SK-N-SH (cell line): ENCODE data around the gene PQBP1. TPM values are rescaled to one million over a fixed set of nuclear protein-coding genes. Genes with fewer than 3 reads are reported as not detected.

Source experiments
- CTCF ChIA-PET: fragments of 300-600, 350-600 bp; formaldehyde crosslinking; extraction: SDS; loops from one replicate; lab custom pipeline; 2021; lab: Yijun Ruan, JAX
- POLR2A ChIA-PET: fragments of 350-600 bp; sonication (Branson Sonifier 250); formaldehyde crosslinking; extraction: SDS; loops from one replicate; lab custom pipeline; 2020; ENCODE audit warnings: antibody characterized with exemption, inconsistent platforms; lab: Yijun Ruan, JAX
- DNase-seq: peaks from one replicate; pipeline ENCODE4 v3.0.0; 2012
- H2AFZ ChIP-seq: fragments of 200-600 bp; sonication (generic); 2 replicates; pipeline ENCODE4 v1.8.1; 2016; ENCODE audit warnings: antibody characterized with exemption, mild to moderate bottlenecking, low read depth
- H3F3A ChIP-seq: fragments of 200-600 bp; sonication (generic); replicated peaks from 2 replicates; pipeline ENCODE3; 2016; ENCODE audit warnings: antibody characterized with exemption, mild to moderate bottlenecking; ENCODE audit not compliant: insufficient read depth
- H3K27ac ChIP-seq, 2 experiments: fragments of 200-500 bp in 1 of 2; fragments of 200-600 bp in 1 of 2; sonication (Bioruptor generic) in 1 of 2; sonication (generic), shearing (Covaris generic) in 1 of 2; 2 replicates each; pipeline versions ENCODE4 v1.5.1 to v1.6.1; 2014 to 2016; ENCODE audit warnings: low read depth in 2 of 2, inconsistent platforms in 1 of 2, low read length in 1 of 2, mild to moderate bottlenecking in 1 of 2, mixed read lengths in 1 of 2
- H3K27me3 ChIP-seq: fragments of 200-600 bp; sonication (generic), shearing (Covaris generic); 2 replicates; pipeline ENCODE4 v1.6.1; 2016; ENCODE audit warnings: mixed run types; ENCODE audit not compliant: insufficient read depth
- H3K36me3 ChIP-seq, 2 experiments: fragments of 200-500 bp in 1 of 2; fragments of 200-600 bp in 1 of 2; sonication (Bioruptor generic) in 1 of 2; sonication (generic) in 1 of 2; replicated peaks in 1 of 2; 2 replicates each; pipeline versions ENCODE3 to v1.5.1; 2014 to 2016; ENCODE audit warnings: low read length in 1 of 2, mild to moderate bottlenecking in 1 of 2; ENCODE audit not compliant: insufficient read depth in 2 of 2, control insufficient read depth in 1 of 2
- H3K4me1 ChIP-seq, 2 experiments: fragments of 200-500 bp in 1 of 2; fragments of 200-600 bp in 1 of 2; sonication (Bioruptor generic) in 1 of 2; sonication (generic), shearing (Covaris generic) in 1 of 2; 2 replicates each; pipeline versions ENCODE4 v1.5.1 to v1.6.1; 2014 to 2016; ENCODE audit warnings: low read depth in 1 of 2, low read length in 1 of 2, mixed run types in 1 of 2; ENCODE audit not compliant: insufficient read depth in 2 of 2, control insufficient read depth in 1 of 2
- H3K4me2 ChIP-seq: fragments of 200-600 bp; sonication (generic), shearing (Covaris generic); 2 replicates; pipeline ENCODE4 v1.6.1; 2017; ENCODE audit warnings: mixed run types
- H3K4me3 ChIP-seq, 2 experiments: fragments of 200-500 bp in 1 of 2; fragments of 200-600 bp in 1 of 2; sonication (Bioruptor generic) in 1 of 2; sonication (generic), shearing (Covaris generic) in 1 of 2; 2 replicates each; pipeline versions ENCODE4 v1.5.1 to v1.8.1; 2014 to 2016; ENCODE audit warnings: low read depth in 2 of 2, inconsistent platforms in 1 of 2, low read length in 1 of 2, mild to moderate bottlenecking in 1 of 2, mixed read lengths in 1 of 2, moderate library complexity in 1 of 2
- H3K79me2 ChIP-seq: fragments of 200-600 bp; sonication (generic); 2 replicates; pipeline ENCODE4 v1.8.1; 2017; ENCODE audit warnings: mild to moderate bottlenecking; ENCODE audit not compliant: insufficient read depth
- H3K9ac ChIP-seq: fragments of 200-600 bp; sonication (generic); 2 replicates; pipeline ENCODE4 v1.6.1; 2017; ENCODE audit warnings: mixed run types
- H3K9me2 ChIP-seq: fragments of 200-600 bp; sonication (generic); 2 replicates; pipeline ENCODE4 v1.6.1; 2017; ENCODE audit warnings: mixed run types
- H3K9me3 ChIP-seq: fragments of 200-600 bp; sonication (generic); 2 replicates; pipeline ENCODE4 v1.6.1; 2017; ENCODE audit warnings: mixed run types, mild to moderate bottlenecking, moderate library complexity
- H4K20me1 ChIP-seq: fragments of 200-600 bp; sonication (generic); 2 replicates; pipeline ENCODE4 v1.6.1; 2017; ENCODE audit warnings: mild to moderate bottlenecking, mixed run types; ENCODE audit not compliant: insufficient read depth
- CHD2 ChIP-seq: fragments of 150-350 bp; IDR thresholded peaks from 2 replicates; pipeline ENCODE4 v1.6.1; 2018; ENCODE audit warnings: low read length; ENCODE audit not compliant: partially characterized antibody
- ELF1 ChIP-seq: IDR thresholded peaks from 2 replicates; pipeline ENCODE4 v1.4.0; 2012
- EP300 ChIP-seq, 2 experiments: IDR thresholded peaks; 2 replicates each; pipeline versions ENCODE4 v1.4.0 to v1.6.1; 2012; ENCODE audit warnings: borderline replicate concordance in 1 of 2, low read depth in 1 of 2, low read length in 1 of 2
- EZH2phosphoT487 ChIP-seq: fragments of 200-600 bp; sonication (generic); IDR thresholded peaks from 2 replicates; pipeline ENCODE4 v1.6.1; 2017; ENCODE audit warnings: low read depth, mixed run types, mild to moderate bottlenecking, antibody characterized with exemption, moderate library complexity, borderline replicate concordance
- FOXM1 ChIP-seq: IDR thresholded peaks from 2 replicates; pipeline ENCODE4 v1.4.0; 2012; ENCODE audit warnings: low read depth, mild to moderate bottlenecking
- GATA2 ChIP-seq: sonication (generic); formaldehyde crosslinking; IDR thresholded peaks from 2 replicates; pipeline ENCODE4 v1.5.0; 2020; ENCODE audit warnings: mild to moderate bottlenecking, missing genetic modification reagents
- JUND ChIP-seq: IDR thresholded peaks from 2 replicates; pipeline ENCODE4 v1.4.0; 2012
- MEF2A ChIP-seq: IDR thresholded peaks from 2 replicates; pipeline ENCODE4 v1.4.0; 2012; ENCODE audit warnings: low read depth, borderline replicate concordance
- MXI1 ChIP-seq: IDR thresholded peaks from 2 replicates; pipeline ENCODE4 v1.6.1; 2012; ENCODE audit warnings: mild to moderate bottlenecking, low read depth, low read length, improper control_type of control experiment
- NRF1 ChIP-seq: IDR thresholded peaks from 2 replicates; pipeline ENCODE4 v1.6.1; 2012; ENCODE audit warnings: low read depth, mild to moderate bottlenecking, low read length
- POLR2AphosphoS5 ChIP-seq: IDR thresholded peaks from 2 replicates; pipeline ENCODE4 v1.6.1; 2012; ENCODE audit warnings: low read depth, low read length
- RAD21 ChIP-seq: IDR thresholded peaks from 2 replicates; pipeline ENCODE4 v1.6.1; 2012; ENCODE audit warnings: mild to moderate bottlenecking, low read length
- RCOR1 ChIP-seq: fragments of 150-350 bp; IDR thresholded peaks from 2 replicates; pipeline ENCODE4 v1.6.1; 2017; ENCODE audit warnings: antibody characterized with exemption, low read length
- RFX5 ChIP-seq: IDR thresholded peaks from 2 replicates; pipeline ENCODE4 v1.6.1; 2012; ENCODE audit warnings: mild to moderate bottlenecking, improper control_type of control experiment, low read length
- SIN3A ChIP-seq: IDR thresholded peaks from 2 replicates; pipeline ENCODE4 v1.6.1; 2012; ENCODE audit warnings: low read depth, mild to moderate bottlenecking, low read length, moderate library complexity, borderline replicate concordance
- SMC3 ChIP-seq: IDR thresholded peaks from 2 replicates; pipeline ENCODE4 v1.6.1; 2012; ENCODE audit warnings: low read depth, low read length, improper control_type of control experiment
- TCF12 ChIP-seq: IDR thresholded peaks from 2 replicates; pipeline ENCODE4 v1.4.0; 2012
- YY1 ChIP-seq: IDR thresholded peaks from 2 replicates; pipeline ENCODE4 v1.4.0; 2012; ENCODE audit warnings: low read depth, mild to moderate bottlenecking
- WGBS: methylation state at CpG from one replicate; pipeline ENCODE4 v1.1.6; 2017; ENCODE audit warnings: low lambda C conversion rate; 5-methylcytosine and 5-hydroxymethylcytosine counted together
- polyA plus RNA-seq, 3 experiments: library from polyadenylated mRNA; depleted of rRNA; stranded (reverse); fragments of >200 nt; gene quantifications; 2 replicates each; pipeline ENCODE4 v1.2.3, GENCODE V29; 2012
- TF ChIP-seq, protein P1 (sequence below): IDR thresholded peaks from 2 replicates; pipeline ENCODE4 v1.4.0; 2012; ENCODE audit warnings: low read depth, borderline replicate concordance
- TF ChIP-seq, protein P2 (sequence below): fragments of 200-600 bp; sonication (generic); IDR thresholded peaks from 2 replicates; pipeline ENCODE4 v1.6.1; 2017; ENCODE audit warnings: antibody characterized with exemption, mild to moderate bottlenecking, moderate library complexity
- TF ChIP-seq, protein P3 (sequence below): IDR thresholded peaks from 2 replicates; pipeline ENCODE4 v1.4.0; 2012; ENCODE audit warnings: low read depth

PQBP1 gene
- polyA plus RNA-seq, 1 of the 3 experiments (the other 2 are of a cell fraction), result 113 TPM

DNA sequence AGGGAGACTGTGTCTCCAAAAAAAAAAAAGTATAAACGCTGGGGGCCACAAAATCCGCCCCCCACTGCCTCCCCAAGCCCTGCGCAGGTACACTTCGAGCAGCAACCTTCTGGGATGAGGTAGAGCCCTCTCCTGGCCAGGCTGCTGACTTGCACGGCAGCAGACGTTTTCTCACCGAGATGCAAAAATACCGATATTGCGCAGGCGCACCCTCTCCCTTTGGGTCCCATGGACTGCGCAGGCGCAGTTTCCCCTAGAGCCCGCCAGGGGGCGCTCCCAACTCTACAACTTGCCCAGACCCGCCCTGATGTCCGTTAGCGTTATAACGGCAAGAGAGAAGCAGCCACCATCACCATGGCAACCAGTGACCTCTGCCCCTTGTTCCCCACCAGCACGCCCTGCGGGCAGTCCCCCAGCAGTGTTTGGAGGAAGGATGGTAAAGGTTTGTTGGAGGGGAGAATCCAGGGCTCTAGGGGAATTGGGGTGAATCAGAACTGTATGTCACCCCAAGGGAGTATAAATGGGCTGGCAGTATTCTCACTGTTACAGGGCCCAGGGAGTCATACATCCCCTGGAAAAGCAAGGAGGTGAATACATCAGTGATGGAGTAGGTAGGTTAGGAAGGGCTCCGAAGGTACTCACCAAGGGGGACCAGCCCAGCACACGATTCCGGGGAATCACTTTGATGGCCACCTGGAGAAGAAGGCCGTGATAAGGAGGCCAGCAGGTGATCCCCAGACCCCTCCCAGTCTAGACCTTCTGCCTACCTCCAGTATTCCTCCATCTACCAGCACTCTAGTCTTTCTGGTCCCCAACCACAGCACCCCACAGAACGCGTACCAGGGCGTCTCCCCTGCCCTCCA lies 19.6 kb downstream of the PQBP1 start:
- peak overlapping the region; percentile 95 for H3K4me2 ChIP-seq
- H3K27me3 ChIP-seq, result no peaks in the 10 kb centered on the region
- no peaks in the 10 kb centered on the region for H3K9me2 ChIP-seq
- peaks cover 5 to 26% of the 10 kb centered on the region in 2 experiments; a peak in 2 of 4 replicates for H3K4me1 ChIP-seq
- no peak overlapping the region for H3K9ac ChIP-seq
- WGBS, result 47% methylated on average over 14 of the region's 27 CpGs
- DNase-seq, result peak; percentile 94
- no peak overlapping the region; the same call in 1 of the 2 replicates for H2AFZ ChIP-seq
- peaks cover 0 to 26% of the 10 kb centered on the region in 2 experiments for H3K36me3 ChIP-seq
- 0 out of 2 replicates have a peak, but pooled peaks cover 9% of the 10 kb centered on the region for H4K20me1 ChIP-seq
- no peak for TF ChIP-seq EZH2phosphoT487
- no peak for TF ChIP-seq POLR2AphosphoS5
- peak; percentile 75 for TF ChIP-seq SMC3
- TF ChIP-seq ELF1, result no peak
- TF ChIP-seq TCF12, result no peak
- TF ChIP-seq, protein P1, sequence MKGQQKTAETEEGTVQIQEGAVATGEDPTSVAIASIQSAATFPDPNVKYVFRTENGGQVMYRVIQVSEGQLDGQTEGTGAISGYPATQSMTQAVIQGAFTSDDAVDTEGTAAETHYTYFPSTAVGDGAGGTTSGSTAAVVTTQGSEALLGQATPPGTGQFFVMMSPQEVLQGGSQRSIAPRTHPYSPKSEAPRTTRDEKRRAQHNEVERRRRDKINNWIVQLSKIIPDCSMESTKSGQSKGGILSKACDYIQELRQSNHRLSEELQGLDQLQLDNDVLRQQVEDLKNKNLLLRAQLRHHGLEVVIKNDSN, result no peak
- TF ChIP-seq MEF2A, result no peak
- peak; percentile 53; the same call in 1 of the 2 replicates for TF ChIP-seq MXI1
- TF ChIP-seq YY1, result no peak
- TF ChIP-seq SIN3A, result no peak
- peak; percentile 85 for TF ChIP-seq RFX5
- peak; percentile 68 for TF ChIP-seq RAD21
- no peak for TF ChIP-seq EP300 (IDR thresholded peaks at IDR 0.05; ENCODE audit: borderline replicate concordance in 1 of 2, low read depth in 1 of 2, low read length in 1 of 2)
- TF ChIP-seq, protein P2, sequence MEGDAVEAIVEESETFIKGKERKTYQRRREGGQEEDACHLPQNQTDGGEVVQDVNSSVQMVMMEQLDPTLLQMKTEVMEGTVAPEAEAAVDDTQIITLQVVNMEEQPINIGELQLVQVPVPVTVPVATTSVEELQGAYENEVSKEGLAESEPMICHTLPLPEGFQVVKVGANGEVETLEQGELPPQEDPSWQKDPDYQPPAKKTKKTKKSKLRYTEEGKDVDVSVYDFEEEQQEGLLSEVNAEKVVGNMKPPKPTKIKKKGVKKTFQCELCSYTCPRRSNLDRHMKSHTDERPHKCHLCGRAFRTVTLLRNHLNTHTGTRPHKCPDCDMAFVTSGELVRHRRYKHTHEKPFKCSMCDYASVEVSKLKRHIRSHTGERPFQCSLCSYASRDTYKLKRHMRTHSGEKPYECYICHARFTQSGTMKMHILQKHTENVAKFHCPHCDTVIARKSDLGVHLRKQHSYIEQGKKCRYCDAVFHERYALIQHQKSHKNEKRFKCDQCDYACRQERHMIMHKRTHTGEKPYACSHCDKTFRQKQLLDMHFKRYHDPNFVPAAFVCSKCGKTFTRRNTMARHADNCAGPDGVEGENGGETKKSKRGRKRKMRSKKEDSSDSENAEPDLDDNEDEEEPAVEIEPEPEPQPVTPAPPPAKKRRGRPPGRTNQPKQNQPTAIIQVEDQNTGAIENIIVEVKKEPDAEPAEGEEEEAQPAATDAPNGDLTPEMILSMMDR, result peak; percentile 99
- no peak for TF ChIP-seq JUND
- peak; percentile 90 for TF ChIP-seq NRF1
- TF ChIP-seq, protein P3, sequence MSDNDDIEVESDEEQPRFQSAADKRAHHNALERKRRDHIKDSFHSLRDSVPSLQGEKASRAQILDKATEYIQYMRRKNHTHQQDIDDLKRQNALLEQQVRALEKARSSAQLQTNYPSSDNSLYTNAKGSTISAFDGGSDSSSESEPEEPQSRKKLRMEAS, result no peak
- no peak for TF ChIP-seq GATA2 (CRISPR knock-in tag)
- no peak; the same call in 1 of the 2 replicates for TF ChIP-seq RCOR1
- no peak for TF ChIP-seq CHD2
- TF ChIP-seq FOXM1, result no peak
- H3F3A ChIP-seq, result peaks cover 16% of the 10 kb centered on the region
- CTCF ChIA-PET, result interaction anchor here (0.6 to 3.2 kb wide), 9 partner anchors 10 to 266 kb away, joined by 3 to 12 read pairs (median 4); partner anchors contain the start of genes PQBP1 and TIMM17B
- H3K79me2 ChIP-seq, result peaks cover 3% of the 10 kb centered on the region; the same call in 1 of the 2 replicates
- H3K27ac ChIP-seq, result peak overlapping the region; percentile 39 to 40; a peak in 2 of 4 replicates
- POLR2A ChIA-PET, result no interaction called here
- H3K9me3 ChIP-seq, result no peaks in the 10 kb centered on the region
- peak overlapping the region; percentile 48 to 61 for H3K4me3 ChIP-seq
